CD4-positive, alpha-beta T cell treated with Interleukin-6 at 100 ng/mL for 8 hours (primary cell): Measurements from ENCODE around the gene GRID1.

Experiments used
- DNase-seq: peaks from one replicate; pipeline ENCODE4 v3.0.0-alpha.2; 2020; ENCODE audit warnings: mixed read lengths, low spot score

GRID1 gene

DNA sequence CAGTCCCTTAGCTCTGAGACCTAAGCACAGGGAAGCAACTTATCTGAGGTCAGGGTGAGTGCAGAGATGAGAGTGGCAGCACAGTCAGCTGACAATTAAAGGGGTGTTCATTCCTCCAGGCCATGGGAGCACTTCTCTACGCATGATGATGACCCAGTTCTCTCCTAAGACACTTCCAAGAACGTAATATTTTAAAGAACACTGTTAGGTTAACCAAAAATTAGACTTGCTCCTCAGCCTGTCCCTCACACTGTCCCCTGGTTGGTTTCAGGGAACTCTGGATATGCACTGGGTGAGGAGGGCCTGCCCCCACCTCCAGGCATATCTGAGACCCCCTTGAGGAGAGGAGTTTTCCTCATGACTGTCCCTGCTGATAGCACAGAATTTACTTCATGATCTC is 767.5 kb downstream of the GRID1 start:
- no peak for DNase-seq

DNA sequence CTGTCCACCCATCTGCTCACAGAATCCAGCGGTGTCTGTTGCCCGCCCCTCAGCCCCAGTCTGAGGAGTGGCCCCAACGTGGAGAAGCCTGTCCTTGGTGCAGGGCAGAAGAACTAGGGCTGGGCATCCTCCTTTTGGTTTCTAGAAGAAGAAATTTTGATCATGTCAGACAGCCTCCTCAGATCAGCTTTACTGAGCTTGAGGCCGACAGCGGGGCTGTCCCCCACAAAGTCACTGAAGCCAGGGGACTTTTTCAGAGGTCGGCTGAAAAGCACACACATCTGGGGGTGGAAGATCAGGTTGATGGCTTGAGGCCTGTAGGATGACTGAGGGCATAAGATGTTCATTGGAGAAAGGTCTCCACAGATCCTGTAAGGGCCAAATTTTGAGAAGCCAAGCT is 767.9 kb downstream of the GRID1 start:
- DNase-seq = no peak

GRCh38 chr10:85597006-85597405 is 769.6 kb downstream of the GRID1 start:
- DNase-seq = no peak

DNA sequence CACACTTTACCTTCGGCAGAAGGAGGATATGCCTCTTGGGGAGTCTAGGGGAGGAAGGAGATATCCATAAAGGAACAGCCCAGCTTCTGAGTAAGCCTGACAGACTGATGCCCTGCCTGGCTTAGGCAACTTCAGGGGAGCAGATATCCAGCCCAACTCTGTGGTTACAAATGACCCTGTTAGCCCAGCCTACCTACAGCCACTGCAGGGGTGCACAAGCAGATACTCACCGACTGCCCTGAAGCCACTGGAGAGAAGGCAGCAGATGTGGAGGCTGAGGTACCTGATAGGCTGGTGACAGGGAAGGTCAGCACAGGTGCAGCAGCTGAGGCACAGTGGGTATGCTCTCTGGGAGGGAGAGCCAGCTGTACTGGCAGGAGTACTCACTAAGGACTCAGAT is 770.2 kb downstream of the GRID1 start:
- no peak for DNase-seq

GRCh38 chr10:85594239-85594638 is 772.4 kb downstream of the GRID1 start:
- DNase-seq = no peak

DNA sequence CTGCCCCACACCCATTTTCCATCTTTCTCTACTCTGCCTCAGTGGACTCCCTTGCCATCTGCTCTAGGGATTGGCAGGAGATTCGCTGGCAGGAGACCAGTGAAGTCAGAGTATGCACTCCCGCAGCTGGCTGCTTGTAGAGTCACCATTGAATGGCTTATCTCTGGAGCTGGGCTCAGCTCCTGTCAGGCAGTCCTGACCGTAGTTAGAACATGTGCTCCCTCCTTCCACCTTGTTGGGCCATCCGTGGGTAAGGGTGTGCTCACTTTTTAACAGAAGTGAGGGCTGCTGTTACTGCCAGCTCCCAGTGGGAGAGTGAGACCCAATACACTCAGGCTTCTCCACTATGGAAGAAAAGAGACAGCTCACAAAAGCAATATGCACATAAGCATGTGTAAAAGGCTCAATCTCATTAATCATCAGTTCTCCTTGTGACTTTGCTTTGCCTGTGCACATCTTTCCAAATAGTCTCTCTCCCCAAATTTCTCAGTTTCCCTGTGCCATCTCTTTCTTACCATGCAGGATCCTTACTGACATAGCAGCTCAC is 773.3 kb downstream of the GRID1 start:
- DNase-seq = no peak

- no peak for DNase-seq
These were observed 785.2 kb downstream of the GRID1 start for GRCh38 chr10:85581371-85581770.

- DNase-seq = no peak
These were observed 786.0 kb downstream of the GRID1 start for GRCh38 chr10:85580585-85580984.

- no peak for DNase-seq
These were observed 787.7 kb downstream of the GRID1 start for GRCh38 chr10:85578860-85579259.

DNA sequence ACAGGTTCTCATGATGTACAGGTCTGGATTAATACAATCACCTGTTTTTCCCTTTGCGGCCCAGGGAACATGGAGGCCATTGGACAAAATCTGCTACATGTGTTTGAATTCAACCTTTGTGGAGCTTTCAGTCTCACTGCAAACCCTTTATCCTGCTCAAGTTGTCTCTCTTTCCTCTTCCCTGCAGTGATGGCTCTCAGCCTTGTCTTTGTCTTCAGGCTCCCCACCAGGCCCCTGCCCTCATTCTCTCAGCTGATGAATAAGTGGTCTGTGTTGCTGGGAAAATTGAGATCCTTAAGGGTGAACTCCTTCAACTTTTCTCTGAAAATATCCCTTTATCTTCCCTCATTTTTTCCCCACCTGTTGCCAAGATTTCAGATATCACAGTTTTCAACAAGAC is 791.2 kb downstream of the GRID1 start:
- DNase-seq = no peak

- no peak for DNase-seq
These were observed 795.7 kb downstream of the GRID1 start for GRCh38 chr10:85570871-85571270.

- no peak for DNase-seq
These were observed 801.2 kb downstream of the GRID1 start for GRCh38 chr10:85565381-85565780.

DNA sequence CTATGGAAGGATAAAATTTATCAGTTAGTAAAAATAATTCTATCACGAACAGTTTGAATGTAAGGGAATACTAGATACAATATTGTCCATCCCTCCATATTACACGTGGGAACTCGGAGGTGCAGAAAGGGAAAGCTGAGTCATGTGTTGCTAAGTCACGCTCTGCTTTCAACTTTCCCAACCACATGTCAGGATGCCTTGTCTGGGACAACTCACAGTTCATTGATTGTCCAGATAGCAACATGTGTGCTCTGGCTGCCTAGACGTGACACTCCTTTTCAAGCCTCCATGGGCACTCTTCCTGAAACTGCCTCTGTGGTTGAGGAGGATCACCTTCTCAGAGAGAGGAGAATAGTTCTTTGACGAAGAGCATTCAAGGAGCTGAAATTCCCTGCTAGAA is 808.1 kb downstream of the GRID1 start:
- DNase-seq = no peak

DNA sequence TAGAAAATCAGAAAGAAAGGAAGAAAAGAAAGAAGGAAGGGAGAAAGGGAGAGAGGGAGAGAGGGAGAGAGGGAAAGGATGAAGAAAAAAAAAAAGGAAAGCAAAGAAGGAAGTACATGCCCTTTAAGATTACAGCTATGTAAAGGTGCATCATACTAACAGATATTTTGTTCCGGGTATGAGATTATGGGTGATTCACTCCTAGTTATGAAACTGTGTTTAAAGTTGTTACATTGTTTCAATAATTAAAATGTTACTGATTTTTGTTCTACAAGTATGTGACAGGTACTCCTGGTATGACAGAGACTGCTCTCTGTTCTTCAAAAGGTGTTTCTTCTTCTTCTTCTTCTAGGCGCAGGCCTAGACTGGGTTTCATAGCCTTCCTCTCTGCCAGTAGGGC is 808.9 kb downstream of the GRID1 start:
- DNase-seq = no peak

DNA sequence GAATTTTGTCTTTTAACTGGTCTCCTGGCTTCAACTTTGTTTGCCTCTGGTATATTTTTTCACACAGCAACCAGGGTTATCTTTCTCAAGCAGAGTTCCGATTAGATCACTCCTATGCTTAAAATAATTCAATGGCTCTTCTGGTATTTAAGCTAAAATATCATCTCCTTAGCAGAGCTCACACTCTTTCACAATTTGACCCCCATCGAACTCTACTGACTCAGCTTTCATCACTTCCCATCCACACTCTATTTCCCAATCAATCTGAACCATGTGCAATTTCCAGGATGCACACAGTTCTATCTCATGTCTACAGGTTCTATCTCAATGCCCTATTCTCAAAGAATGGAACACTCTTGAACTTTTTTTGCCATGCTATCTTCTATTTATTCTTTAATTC is 809.5 kb downstream of the GRID1 start:
- no peak for DNase-seq
